B cell (primary cell): ENCODE results near the gene TRIM2. TPM values are rescaled to one million over a fixed set of nuclear protein-coding genes. Genes with fewer than 3 reads are reported as not detected.

ENCODE experiments used
- ATAC-seq: fragments of 200-7000 bp; cut with Tn5 transposase; one replicate; pipeline ENCODE4 v1.10.0; 2021; ENCODE audit warnings: low read depth, mild to moderate bottlenecking, moderate number of reproducible peaks, moderate library complexity
- CTCF ChIA-PET: fragments of 350-600 bp; sonication (Branson Sonifier 250); formaldehyde crosslinking; loops from one replicate; lab custom pipeline; 2021; ENCODE audit warnings: antibody characterized with exemption, inconsistent platforms; lab: Charles Lee
- POLR2A ChIA-PET: fragments of 350-600 bp; sonication (Branson Sonifier 250); formaldehyde crosslinking; loops from one replicate; lab custom pipeline; 2021; ENCODE audit warnings: antibody characterized with exemption; lab: Charles Lee
- DNase-seq: peaks from one replicate; pipeline ENCODE4 v3.0.0; 2013
- H2AFZ ChIP-seq: 2 replicates; pipeline ENCODE4 v1.6.1; 2012; ENCODE audit warnings: mild to moderate bottlenecking, low read depth, low read length; ENCODE audit not compliant: insufficient read depth, poor library complexity, severe bottlenecking
- H3K27ac ChIP-seq, 2 donors: 1 replicate in 1 of 2; 2 replicates in 1 of 2; pipeline ENCODE4 v1.5.1; 2012 to 2013; ENCODE audit warnings: low read length in 2 of 2, mild to moderate bottlenecking in 2 of 2, moderate library complexity in 1 of 2
- H3K27me3 ChIP-seq, 4 experiments: fragments of 200-600 bp in 1 of 4; sonication (generic) in 1 of 4; replicated peaks in 1 of 4; 1 replicate in 2 of 4; 2 replicates in 2 of 4; pipeline versions ENCODE4 v1.6.1 to v1.7.0; 2013 to 2016; ENCODE audit warnings: low read length in 3 of 4, mild to moderate bottlenecking in 2 of 4, mixed read lengths in 1 of 4, moderate library complexity in 1 of 4; ENCODE audit not compliant: insufficient read depth in 4 of 4, control insufficient read depth in 3 of 4; ENCODE audit errors: control extremely low read depth in 1 of 4
- H3K36me3 ChIP-seq, 2 experiments: replicated peaks in 1 of 2; 1 replicate in 1 of 2; 2 replicates in 1 of 2; pipeline versions ENCODE4 v1.6.1 to v1.7.1; 2013; ENCODE audit warnings: low read length in 1 of 2; ENCODE audit not compliant: insufficient read depth in 2 of 2, control insufficient read depth in 1 of 2; ENCODE audit errors: control extremely low read depth in 1 of 2, extremely low read depth in 1 of 2
- H3K4me1 ChIP-seq, 2 donors: fragments of 200-600 bp in 1 of 2; sonication (generic) in 1 of 2; 1 replicate in 1 of 2; 2 replicates in 1 of 2; pipeline versions ENCODE4 v1.5.1 to v1.6.1; 2013 to 2017; ENCODE audit warnings: low read length in 2 of 2; ENCODE audit not compliant: control insufficient read depth in 2 of 2, insufficient read depth in 2 of 2
- H3K4me2 ChIP-seq: replicated peaks from 2 replicates; pipeline ENCODE3; 2012; ENCODE audit warnings: mild to moderate bottlenecking, low read depth, low read length; ENCODE audit not compliant: poor library complexity, severe bottlenecking
- H3K4me3 ChIP-seq, 5 experiments: fragments of 200-600 bp in 1 of 5; sonication (generic) in 1 of 5; 1 replicate in 3 of 5; 2 replicates in 2 of 5; pipeline versions ENCODE4 v1.5.1 to v1.7.0; 2011 to 2016; ENCODE audit warnings: low read length in 4 of 5, mild to moderate bottlenecking in 4 of 5, low read depth in 2 of 5, control low read depth in 1 of 5, moderate library complexity in 1 of 5; ENCODE audit not compliant: insufficient read depth in 1 of 5; ENCODE audit errors: control extremely low read depth in 1 of 5, extremely low read depth in 1 of 5
- H3K79me2 ChIP-seq: fragments of 200-600 bp; sonication (generic); one replicate; pipeline ENCODE4 v1.6.0; 2016; ENCODE audit warnings: low read length; ENCODE audit not compliant: control insufficient read depth, insufficient read depth
- H3K9ac ChIP-seq: fragments of 200-600 bp; sonication (generic); 2 replicates; pipeline ENCODE4 v1.6.1; 2017; ENCODE audit warnings: mild to moderate bottlenecking, low read length, moderate library complexity
- H3K9me3 ChIP-seq, 3 donors: one replicate each; pipeline versions ENCODE4 v1.6.1 to v1.7.1; 2013; ENCODE audit warnings: low read length in 2 of 3; ENCODE audit not compliant: control insufficient read depth in 2 of 3, insufficient read depth in 1 of 3; ENCODE audit errors: control extremely low read depth in 1 of 3
- H4K20me1 ChIP-seq: 2 replicates; pipeline ENCODE4 v1.6.0; 2012; ENCODE audit warnings: mild to moderate bottlenecking, low read length; ENCODE audit not compliant: insufficient read depth, control insufficient read depth, poor library complexity, severe bottlenecking
- H3K27ac Mint-ChIP-seq: one replicate; pipeline ENCODE4 v1.8.0; 2021; ENCODE audit warnings: mixed read lengths
- H3K27me3 Mint-ChIP-seq: one replicate; pipeline ENCODE4 v1.8.0; 2021; ENCODE audit warnings: mixed read lengths
- H3K4me1 Mint-ChIP-seq: one replicate; pipeline ENCODE4 v1.8.0; 2021; ENCODE audit warnings: mixed read lengths
- H3K4me3 Mint-ChIP-seq: one replicate; pipeline ENCODE4 v1.8.0; 2021; ENCODE audit warnings: mixed read lengths
- H3K9me3 Mint-ChIP-seq: one replicate; pipeline ENCODE4 v1.8.0; 2022; ENCODE audit warnings: mixed read lengths; ENCODE audit not compliant: insufficient read depth
- EZH2 ChIP-seq: IDR thresholded peaks from 2 replicates; pipeline ENCODE4 v1.6.1; 2012; ENCODE audit warnings: borderline replicate concordance, low read depth, mild to moderate bottlenecking, moderate library complexity, low read length; ENCODE audit not compliant: insufficient read depth, poor library complexity, severe bottlenecking
- WGBS: methylation state at CpG from one replicate; pipeline ENCODE4 v1.1.5; 2013; ENCODE audit warnings: missing lambda C conversion rate; ENCODE audit not compliant: insufficient coverage; 5-methylcytosine and 5-hydroxymethylcytosine counted together
- intact Hi-C: fragments of 100-400 bp; cut with micrococcal nuclease; formaldehyde crosslinking; loops from one replicate; pipeline ENCODE4 v1.10.0; 2022
- polyA plus RNA-seq: library from polyadenylated mRNA; depleted of rRNA; stranded (reverse); fragments of >200 nt; gene quantifications from 2 replicates; pipeline ENCODE4 v1.2.3, GENCODE V29; 2012
- total RNA-seq, 2 donors: library from RNA; stranded (reverse); fragments of 120-200 nt in 1 of 2; gene quantifications; 1 replicate in 1 of 2; 2 replicates in 1 of 2; pipeline versions ENCODE4 v1.2.3 to v1.2.4, GENCODE V29; 2013 to 2022
- TF ChIP-seq, protein P1 (sequence below): fragments of 200-600 bp; IDR thresholded peaks from one replicate; pipeline ENCODE4 v1.8.0; 2022; ENCODE audit warnings: antibody characterized with exemption, mild to moderate bottlenecking

The TRIM2 gene
- total and polyA plus RNA-seq, 2 donors (not counting 1 experiment from before 2014, with no cell fraction given) = 1.2 to 6.4 TPM

- Histone ChIP-seq H3K27ac (no peak overlapping the region), H3K4me1 (peaks cover 5 to 9% of the 10 kb centered on the region in 2 donors), H3K79me2 (no peaks in the 10 kb centered on the region), H4K20me1 (no peaks in the 10 kb centered on the region), H3K4me3 (no peak overlapping the region), H2AFZ (no peak overlapping the region), H3K27me3 (peaks cover 0 to 20% (median 15%) of the 10 kb centered on the region in 4 experiments), H3K36me3 (no peaks in the 10 kb centered on the region), H3K9me3 (no peaks in the 10 kb centered on the region), H3K9ac (no peak overlapping the region), H3K4me2 (no peak overlapping the region)
- ChIA-PET POLR2A (no interaction called here), CTCF (no interaction called here)
- no peak overlapping the region for H3K27ac Mint-ChIP-seq
- intact Hi-C loops = loop anchor here (10.0 kb wide), 1 partner anchor 65 kb away; no protein-coding TSS in a partner anchor
- no peak for DNase-seq
- no peak for TF ChIP-seq EZH2
- TF ChIP-seq, protein P1, sequence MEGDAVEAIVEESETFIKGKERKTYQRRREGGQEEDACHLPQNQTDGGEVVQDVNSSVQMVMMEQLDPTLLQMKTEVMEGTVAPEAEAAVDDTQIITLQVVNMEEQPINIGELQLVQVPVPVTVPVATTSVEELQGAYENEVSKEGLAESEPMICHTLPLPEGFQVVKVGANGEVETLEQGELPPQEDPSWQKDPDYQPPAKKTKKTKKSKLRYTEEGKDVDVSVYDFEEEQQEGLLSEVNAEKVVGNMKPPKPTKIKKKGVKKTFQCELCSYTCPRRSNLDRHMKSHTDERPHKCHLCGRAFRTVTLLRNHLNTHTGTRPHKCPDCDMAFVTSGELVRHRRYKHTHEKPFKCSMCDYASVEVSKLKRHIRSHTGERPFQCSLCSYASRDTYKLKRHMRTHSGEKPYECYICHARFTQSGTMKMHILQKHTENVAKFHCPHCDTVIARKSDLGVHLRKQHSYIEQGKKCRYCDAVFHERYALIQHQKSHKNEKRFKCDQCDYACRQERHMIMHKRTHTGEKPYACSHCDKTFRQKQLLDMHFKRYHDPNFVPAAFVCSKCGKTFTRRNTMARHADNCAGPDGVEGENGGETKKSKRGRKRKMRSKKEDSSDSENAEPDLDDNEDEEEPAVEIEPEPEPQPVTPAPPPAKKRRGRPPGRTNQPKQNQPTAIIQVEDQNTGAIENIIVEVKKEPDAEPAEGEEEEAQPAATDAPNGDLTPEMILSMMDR = no peak
- peaks cover 5% of the 10 kb centered on the region for H3K9me3 Mint-ChIP-seq
- no peak for ATAC-seq
- H3K4me1 Mint-ChIP-seq = peaks cover 3% of the 10 kb centered on the region
- H3K4me3 Mint-ChIP-seq = no peak overlapping the region
- H3K27me3 Mint-ChIP-seq = peaks cover 26% of the 10 kb centered on the region
- WGBS = no CpG with 5 or more reads among the region's 4 CpGs
Measured at GRCh38 chr4:153259661-153260060, 55.4 kb downstream of the TRIM2 start.

DNA sequence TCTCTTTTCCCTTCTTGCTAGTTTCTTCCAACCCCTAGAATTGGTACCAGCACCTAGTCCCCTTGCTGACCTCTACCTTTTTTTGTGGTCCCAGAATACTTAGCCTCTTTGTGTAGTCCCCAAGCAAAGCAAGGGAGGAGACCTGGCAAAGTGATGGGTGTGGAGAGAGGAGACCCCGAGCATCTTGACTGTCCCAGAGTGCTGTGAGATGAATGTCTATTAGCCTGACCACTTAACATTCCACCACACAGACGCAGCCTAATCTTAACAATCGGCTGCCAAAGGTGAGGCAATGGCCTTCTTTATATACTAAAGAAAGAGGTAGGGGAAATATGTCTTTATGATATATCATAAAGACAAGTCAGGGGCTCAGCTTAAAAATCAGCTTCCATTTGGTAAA lies 55.9 kb downstream of the TRIM2 start:
- Histone ChIP-seq H3K4me1 (peaks cover 5 to 9% of the 10 kb centered on the region in 2 donors), H3K36me3 (no peaks in the 10 kb centered on the region), H3K9ac (no peak overlapping the region), H3K9me3 (no peaks in the 10 kb centered on the region), H3K4me3 (no peak overlapping the region), H3K27ac (no peak overlapping the region), H4K20me1 (no peaks in the 10 kb centered on the region), H3K27me3 (peaks cover 0 to 20% (median 13%) of the 10 kb centered on the region in 4 experiments), H3K4me2 (no peak overlapping the region), H3K79me2 (no peaks in the 10 kb centered on the region), H2AFZ (no peak overlapping the region)
- TF ChIP-seq, protein P1 = no peak
- no peak for TF ChIP-seq EZH2
- H3K4me3 Mint-ChIP-seq = no peak overlapping the region
- DNase-seq = no peak
- no CpG with 5 or more reads among the region's 3 CpGs for WGBS
- POLR2A ChIA-PET = no interaction called here
- CTCF ChIA-PET = no interaction called here
- no peak for ATAC-seq
- intact Hi-C loops = no loop called here
- peaks cover 3% of the 10 kb centered on the region for H3K4me1 Mint-ChIP-seq
- H3K27me3 Mint-ChIP-seq = peaks cover 21% of the 10 kb centered on the region
- no peak overlapping the region for H3K27ac Mint-ChIP-seq
- H3K9me3 Mint-ChIP-seq = peaks cover 5% of the 10 kb centered on the region
